Hematopoietic multipotent progenitor cell (in vitro differentiated cells): Measurements from ENCODE around the gene TBKBP1. TPM values are rescaled to one million over a fixed set of nuclear protein-coding genes. Genes with fewer than 3 reads are reported as not detected.
A peak's percentile ranks its signal among the peaks of the same experiment; 100 is the strongest.
"Not testable (repeated sequence)": the region's sequence is repeated elsewhere in the genome, so short reads cannot be mapped to it uniquely, and the experiment has no call there.

Experiments
- DNase-seq, 3 donors: peaks; one replicate each; pipeline ENCODE4 v3.0.0-alpha.2; 2011 to 2015; ENCODE audit warnings: low read depth in 2 of 3, low spot score in 2 of 3
- total RNA-seq: library from RNA; depleted of rRNA; stranded (reverse); fragments of >200 nt; gene quantifications from one replicate; pipeline ENCODE4 v1.2.3, GENCODE V29; 2012

The TBKBP1 gene
- total RNA-seq, 1 donor, result 9.4 TPM

- no peak for DNase-seq
Measured at GRCh38 chr17:47729476-47729875, 35.5 kb downstream of the TBKBP1 start.

GRCh38 chr17:47730681-47731080 lies 36.7 kb downstream of the TBKBP1 start:
- no peak for DNase-seq

DNA sequence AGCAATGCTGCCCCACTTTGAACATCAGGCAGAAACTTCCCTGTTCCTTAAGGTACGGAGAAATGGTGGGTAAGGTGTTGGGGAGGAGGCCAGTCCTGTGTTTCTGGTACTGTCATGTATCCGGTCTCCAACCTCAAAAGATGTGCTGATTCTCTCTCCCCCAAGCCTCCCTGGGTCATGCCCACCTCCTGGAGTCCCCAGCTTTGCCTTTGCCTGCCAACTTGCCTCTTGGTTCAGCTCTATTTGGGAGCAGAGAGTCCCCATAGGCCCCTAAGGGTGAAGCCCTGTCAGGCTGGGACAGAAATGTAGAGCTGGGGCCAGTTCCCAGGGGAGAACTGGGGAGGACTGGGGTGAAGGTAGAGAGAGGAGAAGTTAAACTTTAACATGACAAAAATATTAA lies 37.4 kb downstream of the TBKBP1 start:
- no peak for DNase-seq

- DNase-seq, result no peak
Measured at GRCh38 chr17:47732399-47733046, 38.6 kb downstream of the TBKBP1 start.

DNA sequence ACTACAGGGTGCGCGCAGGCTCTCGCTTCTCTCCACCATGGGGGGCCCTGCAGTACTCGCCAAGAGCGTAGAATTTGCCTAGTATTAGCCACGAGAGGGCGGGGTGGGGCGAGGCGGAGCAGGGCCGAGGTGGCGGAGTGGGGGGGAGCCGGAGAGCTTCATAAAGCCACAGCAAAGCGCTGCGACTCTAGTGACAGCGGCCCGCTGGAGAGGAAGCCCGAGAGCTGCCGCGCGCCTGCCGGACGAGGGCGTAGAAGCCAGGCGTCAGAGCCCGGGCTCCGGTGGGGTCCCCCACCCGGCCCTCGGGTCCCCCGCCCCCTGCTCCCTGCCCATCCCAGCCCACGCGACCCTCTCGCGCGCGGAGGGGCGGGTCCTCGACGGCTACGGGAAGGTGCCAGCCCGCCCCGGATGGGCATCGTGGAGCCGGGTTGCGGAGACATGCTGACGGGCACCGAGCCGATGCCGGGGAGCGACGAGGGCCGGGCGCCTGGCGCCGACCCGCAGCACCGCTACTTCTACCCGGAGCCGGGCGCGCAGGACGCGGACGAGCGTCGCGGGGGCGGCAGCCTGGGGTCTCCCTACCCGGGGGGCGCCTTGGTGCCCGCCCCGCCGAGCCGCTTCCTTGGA lies 39.2 kb downstream of the TBKBP1 start, which contains the start of gene TBX21:
TBX21 (plus strand) TSS at position 190 of the 627 bp plus-strand sequence; CDS start at position 409, 219 bp downstream.
- DNase-seq, result peak; percentile 75 to 92 (median 92)

- DNase-seq, result no peak
Measured at GRCh38 chr17:47733674-47734410, 39.9 kb downstream of the TBKBP1 start.

DNA sequence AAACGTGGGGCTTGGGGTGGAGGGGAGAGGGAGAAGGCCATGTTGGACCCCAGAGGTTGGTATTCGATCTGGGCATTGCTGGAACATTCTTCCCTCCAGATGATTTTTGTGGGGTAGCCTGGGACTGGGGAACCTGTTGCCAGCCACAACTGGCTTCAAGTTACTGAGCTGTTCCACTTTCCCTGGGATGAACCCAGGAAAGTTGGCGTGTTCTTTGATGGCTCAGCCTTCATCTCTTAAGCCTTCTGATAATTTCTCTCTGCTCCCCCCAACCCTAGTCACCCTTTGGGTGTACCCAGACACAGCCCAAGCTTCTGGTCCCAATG lies 41.1 kb downstream of the TBKBP1 start:
- no peak for DNase-seq

DNA sequence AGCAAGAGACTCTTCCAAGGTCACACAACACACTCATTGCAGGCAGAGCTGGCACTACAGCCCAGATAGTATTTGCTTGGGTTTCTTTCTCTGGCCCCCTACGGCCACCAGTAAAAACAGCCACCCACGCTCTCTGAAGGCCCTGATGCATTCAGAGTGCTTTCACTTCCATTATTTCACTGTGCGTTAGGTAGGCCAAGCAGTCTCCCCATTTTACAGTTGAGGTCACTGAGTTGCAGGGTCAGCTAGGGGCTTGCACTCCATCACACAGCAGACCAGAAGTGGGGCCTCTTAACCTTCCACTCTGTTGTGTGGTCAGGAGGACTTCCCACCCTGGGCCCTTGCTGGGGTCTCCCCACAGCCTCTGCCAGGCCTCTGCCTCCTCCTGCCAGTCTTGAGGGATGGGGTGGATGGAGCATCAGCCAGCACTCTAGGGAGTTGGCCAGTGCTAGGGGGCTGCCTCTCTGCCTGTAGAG lies 41.6 kb downstream of the TBKBP1 start:
- no peak for DNase-seq

- DNase-seq, result no peak
Measured at GRCh38 chr17:47736501-47737495, 42.8 kb downstream of the TBKBP1 start.

DNA sequence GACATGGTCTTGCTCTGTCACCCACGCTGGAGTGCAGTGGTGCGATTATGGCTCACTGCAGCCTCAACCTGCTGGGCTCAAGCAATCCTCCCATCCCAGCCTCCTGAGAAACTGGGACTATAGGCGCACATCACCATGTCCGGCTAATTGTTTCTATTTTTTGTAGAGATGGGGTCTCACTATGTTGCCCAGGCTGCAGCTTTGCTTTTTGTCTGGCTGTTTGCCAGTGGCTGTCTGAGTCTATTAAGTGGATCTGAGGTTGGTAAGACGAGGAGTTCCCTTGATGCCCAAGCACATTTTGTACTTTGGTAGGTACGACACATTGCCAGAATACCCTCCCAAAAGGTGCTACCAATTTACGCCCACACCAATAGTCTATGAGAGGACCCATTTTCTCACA lies 44.2 kb downstream of the TBKBP1 start:
- no peak for DNase-seq

GRCh38 chr17:47739150-47739549 lies 45.2 kb downstream of the TBKBP1 start:
- DNase-seq, result no peak

DNA sequence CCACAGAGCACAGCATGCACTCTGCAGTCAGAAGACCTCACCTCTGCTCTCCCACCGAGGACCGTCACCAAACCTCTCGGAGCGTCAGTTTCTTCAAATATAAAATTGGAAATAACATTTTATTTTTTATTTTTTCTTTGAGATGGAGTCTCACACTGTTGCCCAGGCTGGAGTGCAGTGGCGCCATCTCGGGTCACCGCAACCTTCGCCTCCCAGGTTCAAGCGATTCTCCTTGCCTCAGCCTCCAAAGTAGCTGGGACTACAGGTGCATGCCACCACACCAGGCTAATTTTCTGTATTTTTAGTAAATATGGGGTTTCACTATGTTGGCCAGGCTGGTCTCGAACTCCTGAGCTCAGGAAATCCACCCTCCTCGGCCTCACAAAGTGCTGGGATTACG lies 46.0 kb downstream of the TBKBP1 start:
- not testable (repeated sequence) for DNase-seq

DNA sequence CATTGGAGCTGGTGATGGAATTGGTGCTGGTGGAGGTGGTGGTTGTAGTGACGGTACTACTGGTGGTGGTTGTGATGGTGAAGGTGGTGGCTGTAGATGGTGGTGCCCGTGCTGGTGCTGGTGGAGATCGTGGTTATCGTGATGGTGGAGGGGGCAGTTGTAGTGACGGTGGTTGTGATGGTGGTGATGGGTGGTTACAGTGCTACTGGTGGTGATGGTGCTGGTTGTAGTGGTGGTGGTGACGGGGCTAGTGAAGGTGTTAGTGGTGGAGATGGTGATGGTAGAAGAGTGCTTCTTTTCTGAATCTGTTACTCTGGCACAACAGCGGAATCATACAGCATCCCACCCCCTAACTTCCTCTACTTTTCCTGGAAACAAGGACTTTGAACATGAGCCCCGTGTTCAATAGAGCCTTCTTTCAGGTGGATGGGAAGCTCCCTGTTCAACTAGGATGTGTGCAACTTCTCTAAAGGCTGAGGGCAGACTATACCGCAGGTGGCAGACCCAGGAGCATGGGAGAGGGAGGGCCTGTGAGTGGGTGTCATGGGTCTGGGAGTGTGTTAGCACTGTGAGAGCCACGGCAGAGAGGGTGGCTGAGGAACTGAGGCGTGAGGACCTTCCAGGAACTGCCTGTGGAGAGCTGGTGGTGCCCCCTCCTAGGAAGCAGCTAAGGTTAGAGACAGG lies 47.3 kb downstream of the TBKBP1 start:
- DNase-seq, result no peak

GRCh38 chr17:47741793-47742145 lies 47.8 kb downstream of the TBKBP1 start:
- DNase-seq, result no peak

- peak in 2 of 3 donors; percentile 62 to 72 for DNase-seq
Measured at GRCh38 chr17:47742319-47743181, 48.6 kb downstream of the TBKBP1 start.

GRCh38 chr17:47744168-47745036 lies 50.4 kb downstream of the TBKBP1 start:
- DNase-seq, result no peak

DNA sequence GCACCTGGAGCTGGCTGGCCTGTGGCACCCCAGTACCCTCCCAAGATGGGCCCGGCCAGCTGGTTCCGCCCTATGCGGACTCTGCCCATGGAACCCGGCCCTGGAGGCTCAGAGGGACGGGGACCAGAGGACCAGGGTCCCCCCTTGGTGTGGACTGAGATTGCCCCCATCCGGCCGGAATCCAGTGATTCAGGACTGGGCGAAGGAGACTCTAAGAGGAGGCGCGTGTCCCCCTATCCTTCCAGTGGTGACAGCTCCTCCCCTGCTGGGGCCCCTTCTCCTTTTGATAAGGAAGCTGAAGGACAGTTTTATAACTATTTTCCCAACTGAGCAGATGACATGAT lies 51.0 kb downstream of the TBKBP1 start:
- no peak for DNase-seq

DNA sequence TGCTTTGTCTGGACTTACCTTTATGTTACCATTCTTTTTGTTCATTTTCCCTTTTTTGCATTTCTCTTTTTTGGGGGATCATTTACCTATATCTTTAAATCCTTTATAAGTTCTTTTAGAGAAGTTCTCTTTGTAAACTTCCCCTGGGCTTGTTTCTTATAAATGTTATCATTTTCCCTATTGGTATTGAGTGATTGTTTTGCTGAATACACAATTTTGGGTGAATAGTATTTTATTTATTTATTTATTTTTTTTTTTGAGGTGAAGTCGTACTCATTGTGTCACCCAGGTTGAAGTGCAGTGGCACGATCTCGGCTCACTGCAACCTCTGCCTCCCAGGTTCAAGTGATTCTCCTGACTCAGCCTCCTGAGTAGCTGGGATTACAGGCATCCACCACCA lies 57.5 kb downstream of the TBKBP1 start:
- DNase-seq, result no peak
